RCC 7860 (cell line): ENCODE measurements around the gene QKI.

Source experiments
- DNase-seq: peaks from one replicate; pipeline ENCODE4 v3.0.0-alpha.2; 2015; ENCODE audit warnings: low spot score
- FAIRE-seq: peaks from 2 replicates; lab custom pipeline; 2012; peaks lifted over from hg19 to GRCh38; lab: Jason Lieb, UNC

The QKI gene

GRCh38 chr6:163525926-163526325, 111.4 kb downstream of the QKI start:
- FAIRE-seq = no peak
- DNase-seq = peak; percentile 14

DNA sequence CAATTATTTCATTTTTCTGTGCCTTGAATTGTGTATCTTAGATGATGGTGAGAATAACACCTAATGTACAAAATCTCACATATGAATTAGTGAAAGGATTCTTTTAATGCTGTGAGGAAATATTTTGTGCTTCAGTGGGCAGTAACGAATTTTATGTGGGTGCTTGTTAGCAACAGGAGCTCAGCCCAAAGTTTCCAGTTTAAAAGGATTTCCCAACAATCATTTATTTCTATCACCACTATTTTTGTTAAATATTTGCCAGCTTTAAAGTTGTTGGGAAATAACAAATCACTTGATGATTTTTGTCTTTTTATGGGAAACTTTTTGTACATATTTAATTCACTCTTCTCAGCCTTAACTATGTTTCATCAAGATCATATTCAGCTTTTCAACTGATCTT, 111.8 kb downstream of the QKI start:
- FAIRE-seq = peak; percentile 88

GRCh38 chr6:163527291-163527690, 112.8 kb downstream of the QKI start:
- FAIRE-seq (no peak), DNase-seq (no peak)

More for the DNA sequence above, 111.8 kb downstream of the QKI start:
- DNase-seq = no peak

DNA sequence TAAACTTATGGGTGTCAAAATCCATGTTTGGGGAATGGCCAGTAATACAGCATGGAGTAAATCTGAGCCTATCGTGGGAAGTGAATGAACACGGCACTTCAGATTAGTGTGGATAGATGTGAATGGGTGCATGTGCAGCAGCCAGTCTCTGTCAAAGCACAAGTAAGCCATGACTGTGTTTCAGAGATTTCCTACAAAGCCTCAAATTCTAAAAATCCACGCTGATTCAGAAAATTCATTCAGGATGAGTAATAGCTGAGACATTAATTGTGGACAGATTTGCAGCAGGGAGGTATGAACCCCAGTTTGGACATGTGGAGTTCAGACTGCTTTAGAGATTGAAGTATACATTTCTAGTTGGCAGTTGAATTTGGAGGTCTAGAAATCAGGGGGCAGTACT, 115.1 kb downstream of the QKI start:
- FAIRE-seq (peak; percentile 93), DNase-seq (peak; percentile 79)

DNA sequence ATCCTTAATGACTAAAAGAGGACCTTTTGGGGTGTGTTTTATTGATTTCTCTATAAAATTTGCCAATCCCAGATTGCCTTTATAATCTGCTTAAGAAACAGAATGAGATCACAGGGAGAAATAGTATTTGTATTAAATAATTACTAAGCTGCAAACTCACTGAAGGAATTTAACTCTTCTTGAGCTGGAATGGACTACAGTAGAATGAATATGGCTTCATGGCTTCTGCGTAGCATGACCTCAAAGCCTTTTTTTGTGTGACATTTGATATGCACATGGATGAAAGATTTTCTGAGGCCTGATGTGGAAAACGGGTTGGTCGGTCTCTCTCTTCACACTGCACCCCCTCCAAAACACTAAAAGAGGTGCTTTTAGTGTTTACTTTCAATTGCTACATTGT, 115.9 kb downstream of the QKI start:
- DNase-seq (no peak), FAIRE-seq (no peak)

GRCh38 chr6:163531122-163531521, 116.6 kb downstream of the QKI start:
- no peak for FAIRE-seq

GRCh38 chr6:163532526-163533078, 118.1 kb downstream of the QKI start:
- DNase-seq (no peak), FAIRE-seq (no peak)

More at GRCh38 chr6:163531122-163531521, 116.6 kb downstream of the QKI start:
- DNase-seq = no peak

GRCh38 chr6:163533443-163533842, 118.9 kb downstream of the QKI start:
- DNase-seq (peak; percentile 57), FAIRE-seq (peak; percentile 84)

DNA sequence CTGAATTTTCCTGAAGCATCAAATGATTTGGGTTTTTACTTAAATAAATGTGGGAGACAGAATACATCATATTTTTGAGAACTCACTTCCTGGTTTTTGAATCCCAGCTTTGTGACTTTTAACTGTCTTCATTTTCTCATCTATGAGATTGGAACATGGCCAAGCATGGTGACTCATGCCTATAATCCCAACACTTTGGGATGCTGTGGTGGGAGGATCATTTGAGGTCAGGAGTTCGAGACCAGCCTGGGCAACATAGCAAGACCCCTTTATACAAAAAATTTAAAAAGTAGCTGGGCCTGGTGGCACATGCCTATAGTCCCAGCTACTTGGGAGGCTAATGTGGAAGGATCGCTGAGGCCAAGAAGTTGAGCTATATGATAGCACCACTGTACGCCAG, 122.3 kb downstream of the QKI start:
- FAIRE-seq = peak; percentile 44

GRCh38 chr6:163538331-163538730, 123.8 kb downstream of the QKI start:
- FAIRE-seq (no peak), DNase-seq (no peak)

More for the DNA sequence above, 122.3 kb downstream of the QKI start:
- peak; percentile 32 for DNase-seq

DNA sequence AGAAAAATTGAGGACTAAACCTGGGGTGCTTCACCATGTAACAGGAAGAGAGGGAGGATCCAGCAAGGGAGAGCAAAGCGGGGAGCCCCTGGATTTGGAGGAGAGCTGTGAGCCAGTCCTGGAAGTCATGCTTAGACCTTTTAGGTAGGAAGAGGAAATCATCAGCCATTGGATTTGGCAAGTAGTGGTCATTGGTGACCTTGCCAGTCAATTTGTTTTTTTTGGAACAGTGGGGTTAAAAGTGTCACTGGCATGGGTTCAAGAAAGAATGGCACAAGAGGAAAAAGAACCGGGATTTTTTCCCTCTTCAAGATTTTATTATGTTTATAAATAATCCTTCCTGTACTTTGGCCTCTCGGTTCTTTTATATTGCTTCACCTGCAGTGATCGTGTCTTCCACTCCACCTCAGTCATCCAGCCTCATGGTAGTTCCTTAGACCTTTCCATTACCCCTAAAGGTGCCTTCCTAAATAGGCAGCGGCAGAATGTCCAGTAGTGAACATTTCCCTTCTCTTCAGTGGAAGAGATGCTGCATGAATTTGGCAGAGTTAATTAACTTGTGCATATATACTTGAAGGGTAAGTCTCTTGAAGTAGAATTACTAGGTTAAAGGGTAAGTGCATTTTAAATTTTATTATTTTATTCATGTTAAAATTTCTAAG, 124.7 kb downstream of the QKI start:
- FAIRE-seq = no peak
- DNase-seq = no peak

- FAIRE-seq = no peak
- no peak for DNase-seq
These were observed 128.8 kb downstream of the QKI start for GRCh38 chr6:163543321-163543720.

- FAIRE-seq (no peak), DNase-seq (no peak)
These were observed 130.9 kb downstream of the QKI start for GRCh38 chr6:163545370-163545769.

DNA sequence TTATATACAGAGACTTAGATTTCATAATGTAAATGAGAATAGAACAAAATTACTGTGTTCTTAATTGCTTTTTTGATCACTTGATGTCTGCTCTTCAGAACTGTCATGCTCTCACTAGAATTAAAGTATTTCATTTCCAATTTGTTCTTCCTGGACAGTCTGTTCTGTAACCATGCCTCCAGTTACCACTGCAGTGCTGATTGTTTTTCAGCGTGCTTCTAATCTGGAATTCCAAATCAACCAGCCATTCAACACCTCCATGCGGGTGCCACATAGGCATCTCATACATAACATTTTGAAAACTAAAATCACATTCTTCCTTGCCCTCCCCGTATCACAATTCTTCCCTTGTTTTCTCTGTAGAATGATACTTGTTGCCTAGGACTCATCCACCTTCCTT, 132.8 kb downstream of the QKI start:
- FAIRE-seq (no peak), DNase-seq (no peak)

DNA sequence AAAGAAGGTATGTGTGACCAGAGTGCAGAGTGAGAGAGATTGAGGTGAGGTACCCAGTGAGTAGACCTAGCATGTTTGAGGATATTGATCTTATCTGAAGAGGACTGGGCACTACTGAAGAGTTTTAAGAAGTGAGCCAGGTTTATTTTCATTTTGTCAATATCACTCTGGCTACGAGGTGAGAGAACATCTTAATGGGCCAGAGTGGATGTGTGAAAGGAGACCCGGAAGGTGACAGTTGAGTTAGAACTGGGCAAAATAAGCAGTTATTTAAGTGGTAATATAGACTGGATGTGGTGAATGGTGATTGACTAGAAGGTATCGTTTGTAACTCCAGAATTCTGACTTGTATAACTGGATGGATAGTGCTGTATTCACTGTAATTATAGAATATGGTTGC, 134.1 kb downstream of the QKI start:
- FAIRE-seq = no peak
- no peak for DNase-seq

- no peak for DNase-seq
- FAIRE-seq = no peak
These were observed 139.5 kb downstream of the QKI start for GRCh38 chr6:163554032-163554431.

- DNase-seq (peak; percentile 9), FAIRE-seq (no peak)
These were observed 140.1 kb downstream of the QKI start for GRCh38 chr6:163554663-163555062.

DNA sequence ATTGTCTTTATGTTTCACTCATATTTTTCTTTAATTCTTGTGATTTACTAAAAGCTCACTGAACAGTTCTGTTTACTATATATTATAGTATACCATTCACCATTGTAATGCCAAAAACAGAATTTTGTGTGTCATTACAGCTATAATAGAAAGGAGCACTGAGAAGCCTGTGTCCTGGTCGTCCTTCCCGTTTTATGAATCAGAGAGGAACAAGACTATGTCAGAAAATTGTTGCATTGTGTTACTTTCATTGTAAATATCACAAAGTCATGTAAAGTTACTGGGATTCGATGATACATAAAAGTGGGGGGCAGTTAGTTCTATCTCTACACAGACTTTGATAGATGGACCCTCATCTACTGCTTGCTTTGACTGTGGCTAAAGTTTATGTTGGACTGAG, 145.1 kb downstream of the QKI start:
- DNase-seq = no peak
- no peak for FAIRE-seq

DNA sequence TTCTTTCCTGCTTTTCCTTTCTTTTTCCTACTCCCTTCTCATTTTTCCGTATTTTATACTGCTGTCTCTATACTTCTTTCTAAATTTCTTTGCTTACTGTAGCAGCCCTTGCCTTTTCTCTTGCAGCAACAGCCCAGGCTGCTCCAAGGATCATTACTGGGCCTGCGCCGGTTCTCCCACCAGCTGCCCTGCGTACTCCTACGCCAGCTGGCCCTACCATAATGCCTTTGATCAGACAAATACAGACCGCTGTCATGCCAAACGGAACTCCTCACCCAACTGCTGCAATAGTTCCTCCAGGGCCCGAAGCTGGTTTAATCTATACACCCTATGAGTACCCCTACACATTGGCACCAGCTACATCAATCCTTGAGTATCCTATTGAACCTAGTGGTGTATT, 148.8 kb downstream of the QKI start:
- DNase-seq (no peak), FAIRE-seq (no peak)

DNA sequence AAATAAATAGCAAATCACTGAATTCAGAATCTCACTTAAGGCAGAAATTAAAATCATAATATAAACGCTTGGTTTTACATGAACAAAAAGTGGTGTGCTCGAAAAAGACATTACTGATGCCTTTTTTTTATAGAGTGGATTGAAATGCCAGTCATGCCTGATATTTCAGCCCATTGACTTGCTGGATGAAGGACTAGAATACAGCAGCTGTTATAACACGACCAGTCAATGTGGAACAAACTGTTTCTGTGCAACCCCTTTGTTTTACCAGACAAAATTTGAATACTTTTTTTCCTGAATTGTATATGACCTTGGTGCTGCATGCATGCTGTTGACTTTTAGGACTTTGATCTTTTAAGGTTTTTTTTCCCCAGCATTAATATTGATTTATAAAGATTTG, 150.0 kb downstream of the QKI start:
- FAIRE-seq = no peak
- DNase-seq = no peak

DNA sequence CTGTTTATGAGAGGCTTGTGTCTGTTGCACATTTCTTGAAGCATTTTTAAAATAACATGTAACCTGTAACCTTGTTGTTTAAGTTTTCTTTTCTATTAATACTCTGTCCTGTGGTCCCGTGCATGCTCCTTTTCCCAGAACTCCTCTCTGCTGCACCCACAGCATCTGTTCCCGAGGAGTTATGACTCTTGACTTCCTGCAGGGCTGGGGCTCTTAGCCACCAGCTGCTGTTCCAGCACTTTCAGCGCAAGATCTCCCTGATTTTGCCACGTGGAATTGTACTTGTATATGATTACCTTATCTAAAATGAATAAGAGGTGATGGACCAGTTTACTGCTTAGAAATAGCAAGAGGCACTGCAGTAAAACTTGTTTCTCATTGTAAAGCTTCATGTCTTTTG, 150.6 kb downstream of the QKI start:
- no peak for DNase-seq
- no peak for FAIRE-seq

DNA sequence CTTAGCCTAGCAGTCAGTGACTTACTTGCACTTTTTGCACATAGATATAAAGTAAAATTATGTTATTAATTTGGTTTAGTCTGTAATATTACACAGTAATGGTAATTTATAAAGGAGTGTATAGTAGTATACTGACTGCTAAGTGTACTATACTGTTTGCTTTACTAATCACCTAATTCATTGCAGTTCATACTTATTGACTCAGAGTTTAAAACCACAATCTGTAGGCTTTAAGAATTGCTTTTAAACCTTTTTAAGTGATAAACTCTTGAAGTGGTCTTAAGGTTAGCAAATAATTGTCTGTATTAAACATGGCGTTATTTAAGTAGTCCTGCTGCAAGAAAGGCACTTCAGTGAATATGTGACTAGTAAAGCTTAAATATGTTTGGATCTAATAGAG, 151.5 kb downstream of the QKI start:
- no peak for FAIRE-seq
- no peak for DNase-seq

- no peak for FAIRE-seq
- no peak for DNase-seq
These were observed 153.8 kb downstream of the QKI start for GRCh38 chr6:163568275-163568674.
